Esophagus muscularis mucosa (tissue), 4 donors: ENCODE measurements around the gene CHAF1A. TPM values are rescaled to one million over a fixed set of nuclear protein-coding genes. Genes with fewer than 3 reads are reported as not detected.
A peak's percentile ranks its signal among the peaks of the same experiment; 100 is the strongest.

Source experiments
- DNase-seq: peaks from one replicate; pipeline ENCODE4 v3.0.0-alpha.2; 2017; ENCODE audit errors: extremely low spot score
- H3K27ac ChIP-seq, 4 donors: fragments of 200-600 bp; sonication (generic); replicated peaks in 1 of 4; 1 replicate in 3 of 4; 2 replicates in 1 of 4; pipeline ENCODE4 v1.5.1; 2016 to 2019; ENCODE audit warnings: mild to moderate bottlenecking in 1 of 4
- H3K27me3 ChIP-seq, 4 donors: fragments of 200-600 bp; sonication (generic); one replicate each; pipeline versions ENCODE4 v1.5.1 to v1.6.0; 2016 to 2019
- H3K36me3 ChIP-seq, 4 donors: fragments of 200-600 bp; sonication (generic); one replicate each; pipeline ENCODE4 v1.5.1; 2016 to 2019
- H3K4me1 ChIP-seq, 4 donors: fragments of 200-600 bp; sonication (generic); one replicate each; pipeline ENCODE4 v1.5.1; 2016 to 2019
- H3K4me3 ChIP-seq, 4 donors: fragments of 200-600 bp; sonication (generic); 1 replicate in 2 of 4; 2 replicates in 2 of 4; pipeline ENCODE4 v1.5.1; 2016 to 2019; ENCODE audit warnings: mild to moderate bottlenecking in 4 of 4, moderate library complexity in 1 of 4
- H3K9me3 ChIP-seq, 4 donors: fragments of 200-600 bp; sonication (generic); 1 replicate in 3 of 4; 2 replicates in 1 of 4; pipeline ENCODE4 v1.5.1; 2016 to 2019
- EP300 ChIP-seq: sonication (generic); formaldehyde crosslinking; IDR thresholded peaks from one replicate; pipeline ENCODE4 v1.6.1; 2017; ENCODE audit warnings: antibody characterized with exemption
- POLR2A ChIP-seq: fragments of 450-650 bp; IDR thresholded peaks from one replicate; pipeline ENCODE4 v1.6.1; 2017; ENCODE audit warnings: antibody characterized with exemption, moderate library complexity, mild to moderate bottlenecking, low read depth
- POLR2AphosphoS5 ChIP-seq, 2 donors: sonication (generic); formaldehyde crosslinking; IDR thresholded peaks; one replicate each; pipeline ENCODE4 v1.6.1; 2017; ENCODE audit warnings: antibody characterized with exemption in 2 of 2
- WGBS: methylation state at CpG from one replicate; pipeline ENCODE4 v1.1.5; 2018; 5-methylcytosine and 5-hydroxymethylcytosine counted together
- intact Hi-C: fragments of 100-400 bp; cut with DNase I; formaldehyde crosslinking; loops from one replicate; pipeline ENCODE4 v1.15.1; 2023
- total RNA-seq, 4 donors: library from RNA; depleted of rRNA; stranded (reverse); fragments of >200 nt; gene quantifications; one replicate each; pipeline versions ENCODE4 v1.1.0 to v1.2.1, GENCODE V29; 2016
- TF ChIP-seq, protein P1 (sequence below), 3 experiments: fragments of 200-600 bp in 2 of 3; fragments of 450-650 bp in 1 of 3; sonication (generic) in 2 of 3; IDR thresholded peaks; one replicate each; pipeline ENCODE4 v1.5.1; 2017 to 2019; ENCODE audit warnings: antibody characterized with exemption in 3 of 3, mild to moderate bottlenecking in 2 of 3, moderate library complexity in 1 of 3

Gene CHAF1A
- total RNA-seq, 4 donors from 2014 or later, result 4.6 to 14.6 (median 7.6) TPM

DNA sequence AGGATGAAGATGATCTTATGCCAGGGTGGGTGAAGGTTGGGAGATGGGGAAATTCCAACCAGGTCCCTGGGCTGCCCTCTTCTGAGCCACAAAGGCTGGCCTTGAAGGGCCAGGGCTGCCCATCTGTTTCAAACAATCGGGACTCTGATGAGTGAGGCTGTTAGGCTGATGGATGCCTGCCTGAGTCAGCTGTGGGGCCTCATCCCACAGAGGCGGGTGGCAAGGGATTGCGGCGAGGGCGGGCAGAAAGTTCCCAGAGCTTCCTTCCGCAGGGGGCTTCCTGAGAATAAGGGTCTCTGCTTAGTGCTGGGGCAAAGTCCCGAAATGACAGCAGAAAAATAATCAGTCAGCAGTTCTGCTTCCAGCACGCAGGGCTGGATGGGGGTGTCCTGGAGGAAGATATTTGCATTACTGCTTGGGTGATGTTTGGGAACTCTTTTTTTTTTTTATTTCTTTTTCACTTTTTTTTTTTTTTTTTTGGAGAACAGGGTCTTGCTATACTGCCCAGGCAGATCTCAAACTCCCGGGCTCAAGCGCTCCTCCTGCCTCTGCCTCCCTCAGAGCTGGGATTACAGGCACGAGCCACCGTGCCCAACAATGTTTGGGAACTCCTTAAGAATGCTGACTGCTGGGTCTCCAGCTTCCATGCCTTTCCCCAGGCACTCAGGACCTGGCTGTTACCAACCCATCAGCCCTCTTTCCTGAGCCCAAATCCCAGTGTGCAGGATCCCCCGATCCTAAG, 16.2 kb upstream of the CHAF1A start:
- H3K27ac ChIP-seq, result peak overlapping the region in 1 of 4 donors; percentile 7
- H3K4me1 ChIP-seq, result peaks cover 47 to 85% (median 68%) of the 10 kb centered on the region in 4 donors
- no peaks in the 10 kb centered on the region for H3K9me3 ChIP-seq
- H3K36me3 ChIP-seq, result peaks cover 0 to 31% (median 26%) of the 10 kb centered on the region in 4 donors
- H3K27me3 ChIP-seq, result no peaks in the 10 kb centered on the region
- 82% methylated on average over 13 of the region's 13 CpGs for WGBS
- no peak overlapping the region for H3K4me3 ChIP-seq
- no peak for TF ChIP-seq POLR2A
- TF ChIP-seq POLR2AphosphoS5 (IDR thresholded peaks at IDR 0.05), result no peak
- TF ChIP-seq EP300, result no peak
- TF ChIP-seq, protein P1, sequence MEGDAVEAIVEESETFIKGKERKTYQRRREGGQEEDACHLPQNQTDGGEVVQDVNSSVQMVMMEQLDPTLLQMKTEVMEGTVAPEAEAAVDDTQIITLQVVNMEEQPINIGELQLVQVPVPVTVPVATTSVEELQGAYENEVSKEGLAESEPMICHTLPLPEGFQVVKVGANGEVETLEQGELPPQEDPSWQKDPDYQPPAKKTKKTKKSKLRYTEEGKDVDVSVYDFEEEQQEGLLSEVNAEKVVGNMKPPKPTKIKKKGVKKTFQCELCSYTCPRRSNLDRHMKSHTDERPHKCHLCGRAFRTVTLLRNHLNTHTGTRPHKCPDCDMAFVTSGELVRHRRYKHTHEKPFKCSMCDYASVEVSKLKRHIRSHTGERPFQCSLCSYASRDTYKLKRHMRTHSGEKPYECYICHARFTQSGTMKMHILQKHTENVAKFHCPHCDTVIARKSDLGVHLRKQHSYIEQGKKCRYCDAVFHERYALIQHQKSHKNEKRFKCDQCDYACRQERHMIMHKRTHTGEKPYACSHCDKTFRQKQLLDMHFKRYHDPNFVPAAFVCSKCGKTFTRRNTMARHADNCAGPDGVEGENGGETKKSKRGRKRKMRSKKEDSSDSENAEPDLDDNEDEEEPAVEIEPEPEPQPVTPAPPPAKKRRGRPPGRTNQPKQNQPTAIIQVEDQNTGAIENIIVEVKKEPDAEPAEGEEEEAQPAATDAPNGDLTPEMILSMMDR (IDR thresholded peaks at IDR 0.05), result peak in 1 of 3 experiments; percentile 12
- intact Hi-C loops, result no loop called here
- DNase-seq, result no peak

DNA sequence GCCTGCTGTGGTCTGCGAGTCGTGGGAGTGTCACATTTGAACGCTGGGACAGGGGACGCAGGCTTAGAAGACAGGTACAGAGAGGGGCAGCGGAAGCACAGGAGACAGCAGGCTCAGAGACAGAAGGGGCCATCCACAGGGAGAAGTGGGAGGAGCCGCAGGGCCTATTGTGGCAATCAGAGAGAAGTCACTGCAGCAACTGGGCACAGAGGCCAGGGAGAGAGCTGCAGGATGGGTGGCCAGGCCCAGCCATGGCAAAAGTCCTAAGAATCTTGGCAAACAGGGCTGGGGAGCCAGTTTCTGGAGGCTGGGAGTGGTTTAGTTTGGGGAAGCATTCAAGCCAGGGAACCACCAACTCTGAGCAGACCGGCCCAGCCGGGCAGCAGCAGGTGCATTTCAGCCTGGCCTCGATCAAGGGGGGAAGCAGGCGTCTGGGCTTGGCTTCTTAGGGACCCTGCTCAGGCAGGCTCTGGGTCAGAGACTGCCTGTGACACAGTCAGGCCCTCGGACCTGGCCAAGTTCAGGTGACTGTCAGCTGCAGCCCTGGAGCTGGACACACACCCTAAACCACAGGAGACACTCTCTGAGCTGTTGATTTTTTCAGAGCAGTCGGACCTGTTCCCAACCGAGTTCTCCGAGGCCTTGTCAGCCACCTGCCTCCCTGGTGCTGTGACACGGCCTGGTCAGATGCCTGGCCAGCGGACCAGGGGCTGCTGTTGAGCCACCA, 13.9 kb upstream of the CHAF1A start:
- H3K4me1 ChIP-seq, result peaks cover 69 to 97% (median 81%) of the 10 kb centered on the region in 4 donors

DNA sequence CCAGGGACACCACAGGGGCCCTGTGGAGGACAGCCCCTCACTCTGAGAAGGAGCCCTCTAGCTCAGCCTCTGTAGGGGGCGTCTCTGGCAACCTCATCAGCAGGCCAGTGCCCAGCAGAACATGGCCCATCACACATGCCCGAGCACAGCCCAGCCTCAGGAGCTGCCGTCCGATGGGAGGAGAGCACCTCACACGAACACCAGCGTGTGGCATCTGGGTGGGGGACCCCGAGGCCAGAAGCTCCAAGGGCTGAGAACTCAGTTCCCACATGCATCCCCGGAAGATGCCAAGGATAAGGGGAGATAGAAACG, 13.4 kb upstream of the CHAF1A start:
- Histone ChIP-seq H3K9me3 (no peaks in the 10 kb centered on the region), H3K27me3 (no peaks in the 10 kb centered on the region), H3K27ac (peak overlapping the region; percentile 79 to 90 (median 86)), H3K4me3 (peak overlapping the region in 2 of 4 donors; percentile 7 to 44), H3K36me3 (peaks cover 0 to 24% (median 18%) of the 10 kb centered on the region in 4 donors), H3K4me1 (peaks cover 74 to 97% (median 84%) of the 10 kb centered on the region in 4 donors)
- 47% methylated on average over 8 of the region's 9 CpGs for WGBS
- no peak for TF ChIP-seq POLR2AphosphoS5 (IDR thresholded peaks at IDR 0.05)
- TF ChIP-seq EP300, result no peak
- TF ChIP-seq, protein P1 (IDR thresholded peaks at IDR 0.05), result no peak
- TF ChIP-seq POLR2A, result no peak
- intact Hi-C loops, result no loop called here
- no peak for DNase-seq

More for the DNA sequence above, 13.9 kb upstream of the CHAF1A start:
- H3K4me3 ChIP-seq, result peak overlapping the region in 2 of 4 donors; percentile 7 to 44
- no peak for DNase-seq
- TF ChIP-seq POLR2AphosphoS5 (IDR thresholded peaks at IDR 0.05) (no peak), EP300 (no peak), POLR2A (no peak)
- TF ChIP-seq, protein P1 (IDR thresholded peaks at IDR 0.05), result no peak
- no peaks in the 10 kb centered on the region for H3K27me3 ChIP-seq
- intact Hi-C loops, result no loop called here
- peak overlapping the region; percentile 79 to 90 (median 86) for H3K27ac ChIP-seq
- H3K9me3 ChIP-seq, result no peaks in the 10 kb centered on the region
- peaks cover 0 to 26% (median 22%) of the 10 kb centered on the region in 4 donors for H3K36me3 ChIP-seq
- 58% methylated on average over 16 of the region's 16 CpGs for WGBS

DNA sequence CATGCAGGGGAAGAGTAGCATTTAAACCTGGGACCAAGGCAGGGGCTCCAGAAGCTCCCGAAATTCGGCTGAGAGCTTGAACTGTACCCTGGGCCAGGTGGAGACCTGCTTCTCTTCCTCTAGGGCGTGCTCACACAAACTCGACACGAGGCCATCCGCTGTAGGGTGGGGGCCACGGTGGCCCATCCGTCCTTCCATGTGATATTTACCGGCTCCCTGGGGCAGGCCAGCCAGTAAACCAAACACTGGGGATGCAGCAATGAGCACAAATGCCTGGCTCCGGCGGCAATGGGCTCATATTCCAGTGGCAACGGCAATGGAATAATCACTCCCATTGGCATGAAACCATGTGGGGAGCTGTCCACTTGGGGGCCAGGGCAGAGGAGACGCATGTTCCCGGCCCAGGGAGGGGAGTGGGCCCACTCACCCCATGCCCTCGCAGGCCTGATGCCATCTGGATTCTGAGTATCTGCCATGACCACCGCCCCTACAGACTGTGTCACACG, 12.9 kb upstream of the CHAF1A start:
- H3K4me1 ChIP-seq, result peaks cover 79 to 99% (median 90%) of the 10 kb centered on the region in 4 donors
- DNase-seq, result no peak
- TF ChIP-seq, protein P1 (IDR thresholded peaks at IDR 0.05), result no peak
- TF ChIP-seq EP300 (no peak), POLR2AphosphoS5 (IDR thresholded peaks at IDR 0.05) (no peak)
- peak overlapping the region; percentile 15 to 44 (median 27) for H3K4me3 ChIP-seq
- H3K27ac ChIP-seq, result peak overlapping the region; percentile 79 to 90 (median 86)
- no peaks in the 10 kb centered on the region for H3K27me3 ChIP-seq
- intact Hi-C loops, result no loop called here
- WGBS, result 54% methylated on average over 8 of the region's 17 CpGs
- H3K36me3 ChIP-seq, result peaks cover 0 to 24% (median 13%) of the 10 kb centered on the region in 4 donors
- H3K9me3 ChIP-seq, result no peaks in the 10 kb centered on the region
